HL-60 (cell line): ENCODE measurements around the gene TMEM30A.

Source experiments
- CTCF ChIP-seq: IDR thresholded peaks from one replicate; pipeline ENCODE4 v1.5.1; 2011; ENCODE audit warnings: low read length, control low read depth, inconsistent platforms; ENCODE audit not compliant: insufficient read depth
- GABPA ChIP-seq: IDR thresholded peaks from 2 replicates; pipeline ENCODE4 v1.6.1; 2012; ENCODE audit warnings: low read depth
- POLR2AphosphoS5 ChIP-seq: IDR thresholded peaks from 2 replicates; pipeline ENCODE4 v1.6.1; 2012; ENCODE audit warnings: low read depth
- REST ChIP-seq: IDR thresholded peaks from 2 replicates; pipeline ENCODE4 v1.6.1; 2012; ENCODE audit warnings: low read depth; ENCODE audit not compliant: insufficient replicate concordance

- no peak for TF ChIP-seq CTCF
- no peak for TF ChIP-seq GABPA
- no peak for TF ChIP-seq REST
- no peak for TF ChIP-seq POLR2AphosphoS5
Measured at GRCh38 chr6:75215291-75215690, 69.3 kb downstream of the TMEM30A start.
